HG03135 (cell line): Measurements from ENCODE around the gene CRMP1.

Experiments used
- ATAC-seq: cut with Tn5 transposase; IDR thresholded peaks from one replicate; pipeline ENCODE4 v1.9.1; 2021; ENCODE audit warnings: mild to moderate bottlenecking, moderate library complexity; ENCODE audit not compliant: unreplicated experiment

CRMP1 gene

DNA sequence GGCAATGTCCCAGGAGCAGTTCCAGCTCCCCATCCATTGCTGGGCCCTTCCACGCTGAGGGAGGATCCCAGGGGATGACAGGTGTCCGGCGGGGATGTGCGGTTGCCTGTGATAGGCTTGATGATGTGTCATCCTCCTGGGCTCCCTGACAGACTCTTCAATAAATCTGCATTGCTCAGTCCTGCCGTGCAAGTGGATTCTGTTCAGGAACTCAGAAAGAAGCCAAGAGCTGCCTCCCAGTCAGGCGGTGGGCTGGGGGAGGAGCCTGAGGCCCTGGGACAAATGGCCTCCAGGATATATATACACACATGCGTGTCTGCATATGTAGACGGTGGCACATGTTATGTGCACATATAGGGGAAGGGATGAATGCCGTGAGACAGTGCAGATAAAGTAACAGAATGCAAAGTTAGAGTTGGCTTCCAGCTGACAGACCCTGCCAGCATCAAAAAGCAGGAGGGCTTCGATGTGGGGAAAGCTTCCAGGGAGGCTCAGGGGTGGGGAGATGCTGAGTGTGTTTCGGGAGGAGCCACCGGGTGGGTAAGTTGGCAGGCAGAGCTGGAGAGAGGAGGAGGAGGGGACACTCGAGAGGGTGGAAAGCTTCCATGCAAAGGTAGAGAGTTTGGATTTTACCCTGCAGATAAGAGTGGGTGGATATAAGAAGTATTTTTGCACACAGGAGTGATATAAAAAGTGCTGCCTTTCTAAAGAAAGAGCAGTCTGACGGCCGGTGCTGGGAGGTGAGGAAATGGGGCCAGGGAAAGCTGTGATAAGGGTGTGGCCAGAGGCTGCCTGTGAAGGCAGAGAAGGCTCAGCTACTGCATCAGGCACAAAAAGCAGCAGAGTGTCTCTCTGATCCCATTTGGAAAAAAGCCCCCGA lies 28.5 kb upstream of the CRMP1 start:
- ATAC-seq, result no peak

DNA sequence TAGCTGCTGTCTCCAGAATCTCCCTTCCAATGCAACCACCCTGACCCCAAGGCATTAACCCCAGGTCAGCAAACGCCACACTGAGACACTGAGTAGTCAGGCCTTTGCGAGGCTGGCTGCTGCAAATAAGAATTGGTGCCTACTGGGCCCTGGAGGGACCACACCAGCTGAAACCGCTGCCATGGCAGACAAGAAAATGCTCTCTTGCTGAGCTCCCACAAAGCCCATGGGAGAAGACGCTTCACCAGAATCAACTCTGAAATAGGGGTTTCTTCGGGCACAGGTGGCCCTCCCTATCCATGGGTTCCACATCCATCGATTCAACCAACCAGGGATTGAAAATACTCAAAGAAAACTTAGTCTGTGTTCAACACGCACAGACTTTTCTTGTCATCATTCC lies 26.7 kb upstream of the CRMP1 start:
- ATAC-seq, result no peak

DNA sequence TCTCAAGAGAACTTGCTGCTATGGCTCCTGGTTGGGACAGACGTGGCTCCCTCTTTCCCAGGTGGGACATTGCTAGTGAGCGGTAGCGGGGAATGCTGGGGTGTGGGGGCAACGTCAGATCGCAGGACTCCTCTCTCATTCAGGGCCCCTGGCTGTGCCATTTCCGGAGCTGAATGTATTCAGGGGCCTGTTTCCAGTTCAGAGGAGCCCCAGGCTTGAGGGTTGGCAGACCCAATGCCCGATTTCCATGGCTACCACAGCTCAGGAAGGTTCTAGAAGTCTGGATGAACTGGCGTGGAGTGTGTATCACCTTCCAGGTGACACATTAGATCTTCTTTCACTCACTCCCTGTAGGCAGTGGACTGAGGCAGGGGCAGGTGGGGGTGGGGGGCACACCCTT lies 26.2 kb upstream of the CRMP1 start:
- no peak for ATAC-seq

DNA sequence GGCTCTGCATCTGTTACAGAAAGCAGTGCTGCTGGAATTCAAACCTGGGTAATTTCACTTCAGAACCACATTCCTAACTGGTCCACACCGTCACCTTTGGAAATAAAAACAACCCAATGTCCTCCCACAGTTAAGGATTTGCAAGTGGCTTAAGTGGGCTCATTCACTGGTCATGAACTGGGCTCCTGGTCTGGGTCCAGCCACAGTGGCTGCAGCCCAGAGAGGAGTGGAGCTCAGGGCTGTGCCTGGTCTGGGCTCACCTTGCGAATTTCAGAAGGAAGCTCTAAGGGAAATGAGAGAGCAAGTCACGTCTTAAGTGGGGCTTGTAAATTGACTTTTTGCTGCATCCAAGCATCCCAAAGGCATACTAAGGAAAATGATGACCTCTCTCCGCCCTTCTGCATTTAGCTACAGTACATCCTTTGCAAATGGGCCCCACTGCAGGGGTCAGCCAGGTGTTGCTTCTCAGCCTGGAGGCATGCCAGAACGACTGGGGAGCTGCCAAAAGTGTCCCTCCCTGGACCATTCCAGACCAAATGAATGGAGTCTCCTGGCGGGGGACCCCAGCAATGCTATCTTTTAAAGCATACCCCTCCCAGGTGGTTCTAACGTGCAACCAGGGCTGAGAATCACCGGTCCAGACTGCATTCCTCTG lies 25.6 kb upstream of the CRMP1 start:
- ATAC-seq, result no peak

DNA sequence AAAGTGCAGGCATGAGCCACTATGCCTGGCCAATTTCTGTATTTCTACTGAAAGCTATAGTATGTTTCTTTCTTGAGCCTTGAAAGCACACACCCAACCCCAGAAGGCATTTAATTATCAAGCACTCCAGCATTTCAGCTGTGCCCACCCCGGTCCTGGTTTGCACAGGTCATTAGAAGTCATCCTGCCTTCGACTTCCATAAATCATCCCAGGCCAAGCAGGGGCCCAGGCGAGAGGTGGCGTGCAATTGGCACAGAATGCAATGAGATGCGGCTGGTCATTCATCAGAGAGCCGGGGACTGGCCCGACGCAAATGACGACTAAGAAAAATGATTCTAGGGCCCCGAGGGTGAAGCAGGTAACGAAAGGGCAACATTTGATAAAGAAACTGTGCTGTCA lies 24.8 kb upstream of the CRMP1 start:
- ATAC-seq, result no peak

DNA sequence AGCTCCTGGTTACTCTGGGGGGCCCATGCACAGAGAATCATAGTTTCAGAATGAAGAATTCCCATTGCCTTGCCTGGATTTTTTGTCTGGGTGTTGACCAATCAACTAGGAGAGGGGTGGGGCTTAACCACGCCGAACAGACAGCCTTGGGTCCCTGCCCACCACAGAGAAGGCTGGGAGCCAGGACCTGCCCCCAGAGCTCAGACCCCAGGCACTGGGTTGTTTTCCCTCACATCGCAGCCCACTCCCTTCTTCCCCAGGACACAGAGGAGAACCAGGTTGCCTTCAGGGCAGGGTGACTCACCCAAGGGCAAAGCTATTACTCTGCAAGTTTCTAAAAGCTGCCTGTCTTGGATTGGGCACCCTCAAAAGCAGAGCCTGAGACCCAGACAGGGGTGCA lies 23.3 kb upstream of the CRMP1 start:
- no peak for ATAC-seq

DNA sequence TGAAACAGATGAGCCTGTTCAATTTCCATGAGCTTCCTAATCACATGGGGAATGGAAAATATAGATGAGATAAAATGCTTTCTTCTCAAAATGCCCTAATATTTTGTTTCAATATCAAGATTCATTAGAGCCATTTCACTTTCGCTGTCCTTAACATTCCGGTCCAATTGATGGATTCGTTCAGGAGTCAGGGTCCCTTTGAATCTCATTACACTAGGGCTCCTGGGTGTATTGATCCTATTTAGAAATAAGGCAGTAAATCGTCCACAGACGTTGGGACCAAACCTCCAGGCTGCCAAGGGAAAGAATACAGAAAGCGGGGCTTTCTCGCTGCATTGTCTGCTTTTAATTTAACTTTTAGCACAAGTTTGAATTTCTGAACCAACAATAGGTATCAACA lies 20.6 kb upstream of the CRMP1 start:
- no peak for ATAC-seq

DNA sequence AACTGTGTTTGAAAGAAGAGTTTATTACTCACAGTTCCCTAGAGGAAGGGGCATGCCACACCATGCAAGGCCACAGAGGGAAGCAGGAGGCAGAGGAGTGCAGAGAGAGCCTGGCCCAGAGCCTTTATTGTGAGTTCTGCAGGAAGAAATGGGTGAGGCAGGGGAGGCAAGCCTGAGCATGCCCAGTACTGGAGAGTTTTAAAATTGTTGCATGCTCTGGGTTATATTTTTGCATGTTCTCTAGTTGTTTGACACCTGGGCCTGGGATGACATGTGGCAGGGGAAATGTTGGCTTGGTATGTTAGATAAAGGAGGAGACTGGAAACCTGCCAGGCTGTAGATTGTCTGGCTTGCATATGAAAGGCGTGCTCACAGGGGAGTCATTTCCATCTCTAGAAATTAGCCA lies 19.7 kb upstream of the CRMP1 start:
- ATAC-seq, result no peak

DNA sequence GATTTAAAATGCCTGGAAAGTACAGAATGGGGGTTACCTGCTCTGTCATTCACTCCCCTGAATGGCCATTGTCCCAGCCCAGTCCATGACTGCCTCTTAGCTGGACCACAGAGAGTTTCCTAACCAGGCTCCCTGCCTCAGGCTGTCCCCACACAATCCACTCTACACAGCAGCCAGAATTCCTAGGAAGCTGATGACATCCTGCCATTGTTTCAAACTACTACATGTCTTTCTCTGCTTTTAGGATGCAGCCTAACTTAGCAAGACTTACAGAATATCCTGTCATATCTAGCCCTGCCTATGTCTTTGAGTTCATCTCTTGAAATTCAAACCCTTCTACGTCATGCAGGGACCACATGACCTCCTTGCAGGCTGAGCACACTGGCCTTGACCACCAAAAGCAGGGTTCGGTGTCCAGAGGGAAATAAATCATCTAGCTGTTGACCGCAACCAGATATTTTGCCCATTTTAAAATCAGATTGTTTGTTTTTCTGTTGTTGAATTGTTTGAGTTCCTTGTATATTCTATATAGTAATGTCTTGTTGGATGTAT lies 16.1 kb upstream of the CRMP1 start:
- no peak for ATAC-seq

DNA sequence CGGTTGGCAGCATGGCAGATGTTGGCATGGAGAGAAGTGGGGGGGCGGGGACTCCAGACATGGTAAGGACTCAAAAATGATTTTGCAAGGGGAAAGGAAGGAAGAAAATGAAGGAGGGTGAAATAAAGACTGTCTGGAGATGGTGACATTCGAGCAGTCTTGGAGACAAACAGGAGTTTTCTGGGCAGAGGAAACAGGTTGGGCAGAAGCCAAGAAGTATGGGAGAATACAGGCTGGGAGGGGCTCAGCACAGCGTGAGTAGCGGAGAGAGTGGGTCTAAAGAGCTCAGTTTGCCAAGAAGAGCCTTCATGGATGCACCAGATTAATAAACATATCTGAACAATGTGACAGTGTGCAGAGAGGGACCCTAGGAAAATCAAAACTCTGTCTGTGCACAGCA lies 13.3 kb upstream of the CRMP1 start:
- ATAC-seq, result no peak

DNA sequence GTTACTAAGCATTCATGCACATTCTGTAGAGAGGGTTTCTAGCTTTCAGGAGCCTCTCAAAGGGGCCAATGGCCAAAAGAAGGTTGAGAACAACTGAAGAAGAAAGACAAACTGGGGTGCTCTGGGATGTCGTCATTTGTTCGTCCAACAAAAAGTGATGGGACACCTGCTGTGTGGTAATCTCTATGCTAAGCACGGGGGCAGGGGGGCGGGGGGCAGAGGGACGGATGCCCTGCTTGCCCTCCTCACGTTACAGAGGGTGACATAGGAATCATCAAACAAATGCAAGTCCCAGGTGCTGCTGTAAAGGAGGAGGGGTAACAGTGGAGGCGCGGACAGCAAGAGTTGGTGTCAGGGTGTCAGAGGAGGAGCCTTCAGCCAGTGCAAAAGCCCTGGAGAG lies 12.8 kb upstream of the CRMP1 start:
- ATAC-seq, result no peak

DNA sequence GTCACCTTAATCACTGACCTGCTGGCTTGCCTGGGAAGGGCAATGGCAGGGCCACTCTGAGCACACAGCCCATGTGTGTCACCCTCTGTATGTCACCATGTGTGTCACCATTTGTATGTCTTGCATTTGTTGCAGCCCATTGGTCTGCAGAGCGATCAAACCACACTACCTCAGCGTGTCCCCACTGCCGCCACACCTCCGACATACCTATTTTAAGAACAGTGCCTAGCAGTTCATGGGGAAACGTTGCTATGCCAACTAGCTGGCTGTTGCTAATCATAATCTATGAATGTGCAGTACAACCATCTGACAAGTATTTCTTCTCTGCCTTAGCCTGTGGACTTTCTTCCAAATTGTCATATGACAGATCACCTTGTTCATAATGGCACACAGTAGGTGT lies 8.0 kb upstream of the CRMP1 start:
- no peak for ATAC-seq

DNA sequence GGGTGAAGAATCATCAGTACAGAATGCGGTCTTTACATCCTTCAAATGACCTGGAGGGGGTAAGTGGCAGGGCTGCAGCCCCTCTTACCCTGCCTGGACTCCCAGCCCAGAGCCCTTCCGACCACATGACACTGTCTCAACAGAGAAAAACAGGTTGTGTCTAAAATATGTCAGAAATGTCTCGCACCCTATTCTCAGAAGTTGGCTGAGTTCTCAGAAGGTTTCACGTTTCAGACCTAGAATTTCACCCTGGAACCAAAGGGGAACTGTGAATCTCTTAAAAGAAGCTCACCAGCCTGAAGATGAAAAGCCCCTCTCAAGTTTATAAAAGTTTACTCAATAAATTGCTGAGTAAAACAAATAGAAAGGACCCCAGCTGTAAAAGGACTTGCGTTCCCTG lies 7.0 kb upstream of the CRMP1 start:
- ATAC-seq, result no peak

DNA sequence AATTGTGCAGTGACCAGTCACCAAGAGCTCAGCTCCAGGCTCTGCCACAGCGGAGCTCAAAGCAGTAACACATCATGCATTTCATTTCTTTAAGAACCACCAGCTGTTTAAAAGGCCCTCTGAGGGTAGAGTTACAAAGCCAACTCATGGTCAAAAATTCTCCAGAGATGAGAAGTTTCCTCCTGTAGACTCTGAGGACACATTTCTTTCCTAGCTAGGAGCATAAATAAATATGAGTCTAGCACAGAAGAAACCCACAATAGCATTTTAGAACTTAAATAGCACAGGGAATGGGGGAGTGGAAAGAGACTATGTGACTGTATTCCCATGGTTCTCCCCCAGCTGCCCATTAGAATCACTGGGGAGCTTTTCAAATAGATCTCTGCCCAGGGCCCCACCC lies 6.5 kb upstream of the CRMP1 start:
- no peak for ATAC-seq

DNA sequence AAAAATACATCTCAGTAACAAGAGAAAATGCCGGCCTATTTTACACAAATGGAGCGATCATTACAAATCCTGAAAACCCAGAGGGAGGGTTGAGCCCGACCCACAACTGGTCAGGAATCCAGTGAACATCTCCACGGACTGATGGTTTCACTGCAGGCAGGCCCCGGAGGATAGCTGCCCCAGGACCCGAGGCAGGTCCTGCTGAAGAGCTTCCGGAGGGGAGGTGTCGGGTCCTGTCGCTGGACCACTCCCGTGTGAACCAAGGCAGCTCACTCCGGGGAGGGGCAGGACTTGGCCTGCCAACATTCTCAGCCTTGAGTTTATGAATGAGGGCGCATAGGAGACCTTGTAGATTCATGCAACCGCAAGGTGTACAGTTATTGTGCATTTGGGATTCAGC lies 4.8 kb upstream of the CRMP1 start:
- ATAC-seq, result no peak

DNA sequence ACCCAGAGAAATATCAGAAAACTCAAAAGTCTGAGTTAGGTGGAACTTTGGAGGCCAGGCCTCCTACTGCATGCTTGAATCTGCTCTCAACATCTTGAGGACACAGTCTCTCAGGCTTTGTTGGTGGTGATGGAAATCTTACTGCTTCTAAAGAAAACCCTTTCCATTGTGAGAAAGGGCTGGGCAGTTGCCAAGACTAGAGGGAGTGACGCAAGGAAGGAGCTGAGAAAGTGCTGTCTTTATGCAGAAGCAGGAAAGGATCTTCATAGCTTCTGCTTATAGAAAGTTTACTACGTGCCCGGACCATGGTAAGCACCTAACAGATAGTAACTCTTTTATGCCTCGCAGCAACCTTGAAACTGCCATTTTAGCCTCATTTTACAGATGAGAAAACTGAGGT lies 2.4 kb upstream of the CRMP1 start:
- ATAC-seq, result no peak

DNA sequence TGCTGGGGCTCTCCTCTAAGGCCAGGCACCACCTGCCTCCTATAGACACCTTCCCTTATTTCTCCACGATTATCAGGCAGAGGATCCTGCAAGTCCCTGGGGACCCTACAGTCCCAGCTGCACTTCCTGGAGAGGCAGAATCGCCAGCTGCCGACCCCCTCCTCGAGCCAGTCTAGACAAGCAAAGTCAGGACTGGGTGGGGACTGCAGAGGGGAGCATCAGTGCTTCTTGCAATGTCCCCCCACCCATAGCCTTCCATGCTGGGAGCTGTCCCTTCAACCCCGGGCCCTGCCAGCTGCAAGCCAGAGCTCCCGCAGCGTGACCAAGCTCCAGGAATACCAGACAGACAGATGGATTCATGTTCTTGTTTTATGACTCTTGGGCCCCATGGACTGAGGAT lies 1.4 kb upstream of the CRMP1 start:
- no peak for ATAC-seq

DNA sequence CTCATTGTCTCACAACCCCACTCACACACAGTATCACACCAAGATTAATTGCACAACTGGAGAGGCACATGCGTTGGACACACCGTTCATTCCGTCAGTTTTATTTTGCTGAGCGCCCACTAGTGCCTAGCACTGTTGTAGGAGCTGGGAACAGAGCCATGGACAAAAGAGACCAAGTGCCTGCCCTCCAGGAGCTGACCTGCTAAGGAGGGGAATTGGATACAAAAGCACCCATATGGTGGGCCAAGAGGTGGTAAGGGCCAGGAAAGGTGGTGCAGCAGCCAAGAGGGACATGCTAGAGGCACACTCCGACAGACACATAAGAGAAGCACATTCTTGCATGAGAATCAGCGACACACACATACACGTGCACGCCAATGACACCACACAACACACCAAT lies 705 bp upstream of the CRMP1 start:
- ATAC-seq, result no peak

DNA sequence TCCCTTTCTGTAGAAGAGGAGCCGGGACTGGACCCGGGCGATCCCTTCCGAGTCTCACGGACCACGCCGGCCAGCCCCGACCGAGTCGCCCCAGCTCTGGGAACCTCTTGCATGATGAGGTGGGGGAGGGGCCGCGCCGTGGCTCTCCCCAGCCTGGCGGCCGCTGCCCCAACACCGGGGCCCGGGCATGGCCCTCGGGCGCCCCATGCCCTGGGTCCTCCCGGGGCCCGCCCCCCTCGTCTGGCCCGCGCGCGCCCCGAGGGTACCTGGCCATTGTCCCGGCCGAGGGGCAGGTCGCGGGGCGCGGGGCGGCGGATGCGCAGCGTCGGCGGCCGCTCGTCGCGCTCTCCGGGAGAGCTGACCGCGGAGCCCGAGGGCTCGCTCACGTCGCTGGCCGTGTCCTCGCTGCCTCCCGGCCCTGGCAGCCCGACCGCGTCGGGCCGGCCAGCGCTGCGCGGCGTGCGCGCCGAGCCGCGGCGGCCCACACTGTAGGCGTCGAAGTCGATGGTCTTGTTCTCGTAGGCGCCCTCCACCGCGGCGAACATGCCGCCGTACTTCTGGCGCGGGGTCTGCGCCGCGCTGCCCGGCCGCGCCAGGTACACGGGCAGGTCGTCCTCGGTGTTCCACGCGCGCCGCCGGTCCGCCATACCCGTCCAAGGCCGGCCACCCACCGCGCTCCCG lies 423 bp downstream of the CRMP1 start:
- ATAC-seq, result no peak

DNA sequence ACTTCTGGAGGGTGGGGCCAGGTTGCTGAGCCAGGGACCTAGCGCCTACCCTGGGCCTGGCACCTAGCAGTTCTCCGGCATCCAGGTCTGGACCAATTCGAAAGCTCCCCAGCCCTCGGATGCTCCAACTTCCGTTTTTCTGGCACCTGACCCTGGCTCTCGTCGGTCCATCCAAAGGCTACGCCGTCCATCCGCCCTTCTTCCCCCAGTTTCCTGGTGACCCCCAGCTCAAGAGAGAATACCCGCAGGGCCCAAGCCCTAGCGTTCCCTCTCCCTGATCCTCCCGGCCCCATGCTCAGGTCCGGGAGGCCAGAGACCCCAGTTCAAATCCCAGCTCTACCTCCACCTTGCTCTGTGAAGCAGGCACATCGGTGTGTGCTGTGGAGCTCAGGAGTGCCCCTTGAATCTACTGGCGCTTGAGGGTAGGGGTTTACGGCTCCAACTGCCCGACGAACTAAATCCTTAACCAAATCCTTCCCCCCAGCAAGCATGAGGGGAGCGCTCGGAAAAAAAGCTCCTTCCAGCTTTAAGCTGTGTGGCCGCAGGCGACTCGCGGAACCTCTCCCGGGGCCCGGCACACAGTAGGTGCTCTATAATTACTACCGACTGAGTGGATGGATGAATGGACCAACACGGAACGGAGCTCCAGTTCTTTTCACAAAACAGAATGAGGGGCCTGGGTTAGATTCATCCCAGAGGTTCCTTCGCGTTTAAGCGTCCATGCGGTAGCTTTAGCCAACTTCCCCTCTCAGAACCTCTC lies 1.1 kb downstream of the CRMP1 start:
- ATAC-seq, result no peak
